ENCODE measurements around the gene C9orf72.

The C9orf72 gene

GRCh38 chr9:27601396-27601795, 28.1 kb upstream of the C9orf72 start:
- 86 to 87% methylated on average over 6 of the region's 6 CpGs for WGBS, 2 experiments

GRCh38 chr9:27600256-27600655, 27.0 kb upstream of the C9orf72 start:
- WGBS, 2 experiments = 50 to 59% methylated on average over 2 of the region's 2 CpGs
- Histone ChIP-seq H3K4me3 (ENCODE audit: insufficient read depth, low read depth, low read length) (no peak overlapping the region), H3K27me3 (ENCODE audit: control insufficient read depth, insufficient read depth, low read length, poor library complexity, severe bottlenecking) (no peaks in the 10 kb centered on the region), H3K36me3 (ENCODE audit: control insufficient read depth, insufficient read depth, low read length) (no peaks in the 10 kb centered on the region), H3K27ac (ENCODE audit: insufficient read depth, low read depth, low read length, poor library complexity, severe bottlenecking) (no peak overlapping the region), H3K9me3 (ENCODE audit: control insufficient read depth, low read length) (no peaks in the 10 kb centered on the region), H3K4me1 (ENCODE audit: control insufficient read depth, insufficient read depth, low read length) (no peaks in the 10 kb centered on the region)

More at GRCh38 chr9:27601396-27601795, 28.1 kb upstream of the C9orf72 start:
- H3K36me3 ChIP-seq (ENCODE audit: control insufficient read depth, insufficient read depth, low read length) = no peaks in the 10 kb centered on the region
- no peaks in the 10 kb centered on the region for H3K27me3 ChIP-seq (ENCODE audit: control insufficient read depth, insufficient read depth, low read length, poor library complexity, severe bottlenecking)
- H3K9me3 ChIP-seq (ENCODE audit: control insufficient read depth, low read length) = no peaks in the 10 kb centered on the region
- no peak overlapping the region for H3K27ac ChIP-seq (ENCODE audit: insufficient read depth, low read depth, low read length, poor library complexity, severe bottlenecking)
- H3K4me1 ChIP-seq (ENCODE audit: control insufficient read depth, insufficient read depth, low read length) = no peaks in the 10 kb centered on the region
- H3K4me3 ChIP-seq (ENCODE audit: insufficient read depth, low read depth, low read length) = no peak overlapping the region

DNA sequence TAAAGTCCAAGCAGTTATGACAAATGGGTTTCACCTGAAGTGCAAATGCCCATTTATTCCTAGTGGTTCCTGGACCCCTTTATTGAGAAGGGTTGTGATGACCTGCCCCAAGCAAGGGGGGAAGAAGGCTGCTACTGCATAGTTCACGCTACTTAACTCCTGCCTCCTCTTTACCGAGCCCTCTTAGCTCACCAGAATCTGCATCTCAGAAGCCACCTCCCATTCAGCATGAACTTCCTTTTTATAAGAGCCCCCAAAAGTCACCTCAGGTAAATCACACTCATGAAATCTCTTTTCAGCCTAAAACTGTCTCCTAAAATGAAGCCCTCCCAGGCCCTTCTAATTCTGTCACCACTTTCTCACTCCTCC, 26.6 kb upstream of the C9orf72 start:
- Histone ChIP-seq H3K4me3 (ENCODE audit: insufficient read depth, low read depth, low read length) (no peak overlapping the region), H3K36me3 (ENCODE audit: control insufficient read depth, insufficient read depth, low read length) (no peaks in the 10 kb centered on the region), H3K9me3 (ENCODE audit: control insufficient read depth, low read length) (no peaks in the 10 kb centered on the region), H3K27ac (ENCODE audit: insufficient read depth, low read depth, low read length, poor library complexity, severe bottlenecking) (no peak overlapping the region), H3K27me3 (ENCODE audit: control insufficient read depth, insufficient read depth, low read length, poor library complexity, severe bottlenecking) (no peaks in the 10 kb centered on the region), H3K4me1 (ENCODE audit: control insufficient read depth, insufficient read depth, low read length) (no peaks in the 10 kb centered on the region)
- 64 to 67% methylated on average over 2 of the region's 2 CpGs for WGBS, 2 experiments

- WGBS, 2 experiments = 84 to 87% methylated on average over 4 to 6 of the region's 6 CpGs
- no peaks in the 10 kb centered on the region for H3K36me3 ChIP-seq (ENCODE audit: control insufficient read depth, insufficient read depth, low read length)
- H3K4me3 ChIP-seq (ENCODE audit: insufficient read depth, low read depth, low read length) = no peak overlapping the region
- H3K4me1 ChIP-seq (ENCODE audit: control insufficient read depth, insufficient read depth, low read length) = no peaks in the 10 kb centered on the region
- no peak overlapping the region for H3K27ac ChIP-seq (ENCODE audit: insufficient read depth, low read depth, low read length, poor library complexity, severe bottlenecking)
- H3K27me3 ChIP-seq (ENCODE audit: control insufficient read depth, insufficient read depth, low read length, poor library complexity, severe bottlenecking) = no peaks in the 10 kb centered on the region
- no peaks in the 10 kb centered on the region for H3K9me3 ChIP-seq (ENCODE audit: control insufficient read depth, low read length)
Observed at GRCh38 chr9:27599102-27599869, 26.0 kb upstream of the C9orf72 start.

DNA sequence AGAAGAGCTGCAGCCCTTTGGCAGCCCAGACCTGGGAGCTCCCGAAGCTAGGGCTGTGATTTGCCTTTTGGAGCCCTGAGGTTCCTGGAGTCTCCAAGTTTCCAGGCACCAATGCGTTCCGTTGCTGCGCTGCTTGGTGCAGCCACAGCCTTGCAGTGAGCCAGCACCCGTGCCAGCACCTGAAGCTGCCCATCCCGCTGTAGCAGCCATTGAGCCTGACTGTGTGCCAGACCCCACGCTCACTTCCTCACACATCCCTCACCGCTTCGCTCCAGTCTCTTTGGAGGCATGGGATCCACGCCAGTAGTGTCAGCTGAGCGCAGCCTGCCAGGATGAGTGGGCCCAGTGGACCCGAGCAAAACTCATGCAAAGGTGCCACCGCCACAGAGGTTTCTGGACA, 22.5 kb upstream of the C9orf72 start:
- no peak overlapping the region for H3K4me3 ChIP-seq (ENCODE audit: insufficient read depth, low read depth, low read length)
- no peaks in the 10 kb centered on the region for H3K9me3 ChIP-seq (ENCODE audit: control insufficient read depth, low read length)
- WGBS, 2 experiments = 94% methylated on average over 13 of the region's 13 CpGs
- no peaks in the 10 kb centered on the region for H3K4me1 ChIP-seq (ENCODE audit: control insufficient read depth, insufficient read depth, low read length)
- no peaks in the 10 kb centered on the region for H3K27me3 ChIP-seq (ENCODE audit: control insufficient read depth, insufficient read depth, low read length, poor library complexity, severe bottlenecking)
- no peaks in the 10 kb centered on the region for H3K36me3 ChIP-seq (ENCODE audit: control insufficient read depth, insufficient read depth, low read length)
- no peak overlapping the region for H3K27ac ChIP-seq (ENCODE audit: insufficient read depth, low read depth, low read length, poor library complexity, severe bottlenecking)

- Histone ChIP-seq H3K4me1 (ENCODE audit: control insufficient read depth, insufficient read depth, low read length) (peaks cover 5% of the 10 kb centered on the region), H3K27me3 (ENCODE audit: control insufficient read depth, insufficient read depth, low read length, poor library complexity, severe bottlenecking) (no peaks in the 10 kb centered on the region), H3K9me3 (ENCODE audit: control insufficient read depth, low read length) (no peaks in the 10 kb centered on the region), H3K36me3 (ENCODE audit: control insufficient read depth, insufficient read depth, low read length) (no peaks in the 10 kb centered on the region), H3K4me3 (ENCODE audit: insufficient read depth, low read depth, low read length) (no peak overlapping the region), H3K27ac (ENCODE audit: insufficient read depth, low read depth, low read length, poor library complexity, severe bottlenecking) (no peak overlapping the region)
- WGBS, 2 experiments = 73 to 81% methylated on average over 3 of the region's 3 CpGs
Observed at GRCh38 chr9:27591672-27592071, 18.4 kb upstream of the C9orf72 start.

GRCh38 chr9:27591093-27591492, 17.8 kb upstream of the C9orf72 start:
- WGBS, 2 experiments = 86 to 97% methylated on average over 2 of the region's 2 CpGs
- H3K4me1 ChIP-seq (ENCODE audit: control insufficient read depth, insufficient read depth, low read length) = peaks cover 5% of the 10 kb centered on the region
- H3K9me3 ChIP-seq (ENCODE audit: control insufficient read depth, low read length) = no peaks in the 10 kb centered on the region
- no peaks in the 10 kb centered on the region for H3K36me3 ChIP-seq (ENCODE audit: control insufficient read depth, insufficient read depth, low read length)
- no peak overlapping the region for H3K27ac ChIP-seq (ENCODE audit: insufficient read depth, low read depth, low read length, poor library complexity, severe bottlenecking)
- H3K27me3 ChIP-seq (ENCODE audit: control insufficient read depth, insufficient read depth, low read length, poor library complexity, severe bottlenecking) = no peaks in the 10 kb centered on the region
- H3K4me3 ChIP-seq (ENCODE audit: insufficient read depth, low read depth, low read length) = no peak overlapping the region

- Histone ChIP-seq H3K27me3 (ENCODE audit: control insufficient read depth, insufficient read depth, low read length, poor library complexity, severe bottlenecking) (no peaks in the 10 kb centered on the region), H3K36me3 (ENCODE audit: control insufficient read depth, insufficient read depth, low read length) (no peaks in the 10 kb centered on the region), H3K4me1 (ENCODE audit: control insufficient read depth, insufficient read depth, low read length) (peaks cover 5% of the 10 kb centered on the region), H3K27ac (ENCODE audit: insufficient read depth, low read depth, low read length, poor library complexity, severe bottlenecking) (no peak overlapping the region), H3K4me3 (ENCODE audit: insufficient read depth, low read depth, low read length) (no peak overlapping the region), H3K9me3 (ENCODE audit: control insufficient read depth, low read length) (no peaks in the 10 kb centered on the region)
Observed at GRCh38 chr9:27590651-27591050, 17.4 kb upstream of the C9orf72 start.

DNA sequence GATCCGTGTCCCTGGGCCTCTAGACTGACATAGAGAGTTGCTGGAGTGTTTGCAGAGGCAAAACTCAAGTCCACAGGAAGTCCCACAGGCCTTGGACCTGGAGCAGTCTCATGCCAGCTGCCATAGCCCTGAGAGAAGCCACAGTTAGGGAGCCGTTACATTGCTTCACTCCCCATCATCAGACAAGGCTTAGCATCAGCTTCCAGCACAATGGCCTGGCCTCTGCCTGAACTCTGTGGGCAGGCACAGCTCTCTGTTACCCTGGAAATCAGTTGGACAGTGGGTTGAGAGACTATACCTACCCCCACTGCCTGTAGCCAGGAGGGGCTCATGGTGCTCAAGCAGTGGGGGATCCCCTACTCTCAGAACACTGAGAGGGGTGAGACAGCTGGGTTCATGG, 16.2 kb upstream of the C9orf72 start:
- Histone ChIP-seq H3K36me3 (ENCODE audit: control insufficient read depth, insufficient read depth, low read length) (no peaks in the 10 kb centered on the region), H3K27ac (ENCODE audit: insufficient read depth, low read depth, low read length, poor library complexity, severe bottlenecking) (no peak overlapping the region), H3K4me3 (ENCODE audit: insufficient read depth, low read depth, low read length) (no peak overlapping the region), H3K9me3 (ENCODE audit: control insufficient read depth, low read length) (no peaks in the 10 kb centered on the region), H3K27me3 (ENCODE audit: control insufficient read depth, insufficient read depth, low read length, poor library complexity, severe bottlenecking) (no peaks in the 10 kb centered on the region), H3K4me1 (ENCODE audit: control insufficient read depth, insufficient read depth, low read length) (peaks cover 5% of the 10 kb centered on the region)
- 79 to 85% methylated on average over 2 of the region's 2 CpGs for WGBS, 2 experiments

- no peak overlapping the region for H3K27ac ChIP-seq (ENCODE audit: insufficient read depth, low read depth, low read length, poor library complexity, severe bottlenecking)
- no peak overlapping the region for H3K4me3 ChIP-seq (ENCODE audit: insufficient read depth, low read depth, low read length)
- 93 to 98% methylated on average over 3 of the region's 3 CpGs for WGBS, 2 experiments
- no peaks in the 10 kb centered on the region for H3K27me3 ChIP-seq (ENCODE audit: control insufficient read depth, insufficient read depth, low read length, poor library complexity, severe bottlenecking)
- peaks cover 5% of the 10 kb centered on the region for H3K4me1 ChIP-seq (ENCODE audit: control insufficient read depth, insufficient read depth, low read length)
- no peaks in the 10 kb centered on the region for H3K36me3 ChIP-seq (ENCODE audit: control insufficient read depth, insufficient read depth, low read length)
- H3K9me3 ChIP-seq (ENCODE audit: control insufficient read depth, low read length) = no peaks in the 10 kb centered on the region
Observed at GRCh38 chr9:27586304-27586703, 13.0 kb upstream of the C9orf72 start.

DNA sequence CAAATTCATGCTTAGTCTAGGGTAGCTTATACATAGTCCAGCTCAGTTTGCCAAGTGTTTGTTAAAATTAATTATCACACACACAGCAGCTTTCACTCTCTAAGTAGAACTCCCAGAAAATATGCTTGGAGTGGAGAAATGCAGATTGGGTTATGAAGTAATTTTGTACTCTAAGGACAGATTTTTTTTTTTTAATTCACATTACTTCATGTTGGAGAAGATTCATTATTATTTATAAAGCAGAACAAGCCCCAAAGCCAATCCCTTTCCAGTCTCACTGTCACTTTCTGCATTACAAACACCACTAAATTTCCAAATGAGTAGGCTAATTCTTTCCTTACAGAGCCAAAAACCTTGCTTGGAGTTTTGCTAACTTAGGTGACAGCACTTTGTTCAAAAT, 11.7 kb upstream of the C9orf72 start:
- Histone ChIP-seq H3K36me3 (ENCODE audit: control insufficient read depth, insufficient read depth, low read length) (no peaks in the 10 kb centered on the region), H3K4me3 (ENCODE audit: insufficient read depth, low read depth, low read length) (no peak overlapping the region), H3K9me3 (ENCODE audit: control insufficient read depth, low read length) (no peaks in the 10 kb centered on the region), H3K4me1 (ENCODE audit: control insufficient read depth, insufficient read depth, low read length) (peaks cover 5% of the 10 kb centered on the region), H3K27me3 (ENCODE audit: control insufficient read depth, insufficient read depth, low read length, poor library complexity, severe bottlenecking) (no peaks in the 10 kb centered on the region), H3K27ac (ENCODE audit: insufficient read depth, low read depth, low read length, poor library complexity, severe bottlenecking) (no peak overlapping the region)

All from ectodermal cell (in vitro differentiated cells).